Cardiac fibroblast (primary cell): ENCODE data around the gene DPP6.

ENCODE experiments used
- DNase-seq, 2 donors: peaks; one replicate each; pipeline versions ENCODE4 v3.0.0 to v3.0.0-alpha.2; 2010; ENCODE audit warnings: low read depth in 2 of 2
- H3K4me3 ChIP-seq, 2 donors: replicated peaks in 1 of 2; 1 replicate in 1 of 2; 2 replicates in 1 of 2; pipeline ENCODE4 v1.5.1; 2011; ENCODE audit warnings: low read depth in 2 of 2, low read length in 2 of 2, mild to moderate bottlenecking in 2 of 2, moderate library complexity in 1 of 2
- CTCF ChIP-seq: IDR thresholded peaks from one replicate; pipeline ENCODE4 v1.5.1; 2011; ENCODE audit warnings: low read depth, mild to moderate bottlenecking, low read length, inconsistent platforms

The DPP6 gene

DNA sequence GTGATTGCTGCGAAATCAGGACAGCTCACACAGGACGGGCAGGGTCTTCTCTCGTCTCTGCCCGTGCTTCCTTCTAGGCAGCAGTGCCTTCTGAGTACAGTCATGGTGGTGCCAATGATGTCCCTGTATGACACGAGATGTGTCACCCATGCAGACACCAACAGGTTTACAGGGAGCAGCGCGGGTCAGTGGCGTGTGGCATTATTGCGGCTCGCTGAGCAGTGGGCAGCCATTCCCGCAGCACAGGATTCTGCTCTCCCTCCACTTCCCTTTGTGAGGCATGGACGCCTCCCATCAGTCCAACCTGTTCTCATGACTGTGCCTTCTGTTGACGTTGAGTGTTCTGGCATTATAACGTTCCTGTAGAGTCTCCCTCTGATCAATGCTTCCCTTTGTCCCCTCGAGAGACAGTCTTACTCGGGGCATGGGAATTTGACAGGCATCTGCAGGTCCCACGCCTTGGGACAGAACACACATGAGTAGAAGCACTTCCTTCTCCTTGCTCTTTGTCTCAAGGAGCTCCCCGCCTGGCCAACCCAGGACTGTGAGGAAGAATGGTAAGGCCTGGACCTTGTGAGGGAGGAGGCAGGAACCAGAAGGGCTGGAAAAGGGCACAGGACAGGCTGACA, 731.2 kb downstream of the DPP6 start:
- no peak for DNase-seq
- TF ChIP-seq CTCF, result no peak
- no peak overlapping the region for H3K4me3 ChIP-seq

- no peak for DNase-seq
- no peak overlapping the region for H3K4me3 ChIP-seq
- no peak for TF ChIP-seq CTCF
These were observed 733.7 kb downstream of the DPP6 start for GRCh38 chr7:154785898-154786297.

DNA sequence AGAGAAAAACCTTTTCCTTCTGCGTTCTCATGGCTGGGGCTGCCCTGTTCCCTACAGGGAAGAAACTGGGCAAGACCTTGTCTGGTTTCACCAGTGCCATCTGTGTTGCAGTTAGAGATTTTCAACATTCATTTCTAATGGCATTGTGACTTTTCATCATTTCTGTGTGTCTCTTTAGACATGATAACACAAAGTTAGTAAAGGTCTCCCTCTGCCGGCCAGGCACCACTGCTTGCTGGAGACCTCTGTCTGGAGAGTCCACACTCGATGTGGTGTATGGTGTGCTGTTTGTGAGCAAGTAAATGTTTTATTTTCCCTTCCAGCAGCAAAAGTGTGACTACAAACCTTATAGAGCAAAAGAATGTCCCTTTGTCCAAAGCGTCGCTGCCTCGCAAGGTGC, 737.2 kb downstream of the DPP6 start:
- DNase-seq, result no peak
- H3K4me3 ChIP-seq, result no peak overlapping the region
- no peak for TF ChIP-seq CTCF

GRCh38 chr7:154791611-154792010, 739.4 kb downstream of the DPP6 start:
- DNase-seq, result no peak
- no peak for TF ChIP-seq CTCF
- no peak overlapping the region for H3K4me3 ChIP-seq

DNA sequence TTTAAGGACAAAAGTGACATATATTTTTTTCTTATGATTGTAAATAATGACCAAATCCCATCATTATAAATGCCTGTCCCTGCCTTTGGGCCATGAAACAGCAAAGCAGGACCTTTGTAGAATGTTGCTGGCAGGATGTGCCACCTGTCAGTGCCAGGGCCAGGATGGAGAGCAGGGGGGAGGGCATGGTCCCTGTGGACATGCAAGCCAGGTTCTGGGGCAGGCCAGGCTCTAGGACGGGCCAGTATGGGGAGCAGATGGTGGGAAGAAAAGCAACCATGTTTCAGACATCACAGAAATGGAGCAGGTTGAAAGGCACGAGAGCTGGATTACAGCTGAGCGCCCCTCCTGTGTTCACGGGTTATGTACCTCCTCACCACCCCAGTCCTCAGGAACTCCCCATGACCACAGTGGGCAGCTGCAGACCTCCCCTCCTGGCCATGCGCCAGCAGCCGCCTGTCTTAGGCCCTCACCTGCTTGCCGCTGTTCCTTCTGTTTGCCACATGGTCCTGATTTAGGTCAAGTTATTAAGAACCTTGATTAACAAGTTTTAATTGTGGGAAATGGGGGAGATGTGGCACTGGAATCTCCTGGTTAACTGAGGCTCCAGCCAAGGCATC, 740.3 kb downstream of the DPP6 start:
- TF ChIP-seq CTCF, result no peak
- no peak overlapping the region for H3K4me3 ChIP-seq
- DNase-seq, result no peak

- no peak for DNase-seq
- TF ChIP-seq CTCF, result no peak
- no peak overlapping the region for H3K4me3 ChIP-seq
These were observed 742.1 kb downstream of the DPP6 start for GRCh38 chr7:154794147-154794780.
